GM12878 (cell line): Measurements from ENCODE around the gene ROBO1.

Source experiments
- JUND ChIP-seq: IDR thresholded peaks from 2 replicates; pipeline ENCODE4 v1.6.1; 2012; ENCODE audit warnings: low read depth, mild to moderate bottlenecking, low read length, improper control_type of control experiment, moderate library complexity
- PAX5 ChIP-seq: IDR thresholded peaks from 2 replicates; pipeline ENCODE4 v1.6.1; 2011; ENCODE audit warnings: low read depth, low read length, borderline replicate concordance
- TF ChIP-seq, protein P1 (sequence below): IDR thresholded peaks from 2 replicates; pipeline ENCODE4 v1.6.1; 2012; ENCODE audit warnings: low read length, inconsistent platforms

DNA sequence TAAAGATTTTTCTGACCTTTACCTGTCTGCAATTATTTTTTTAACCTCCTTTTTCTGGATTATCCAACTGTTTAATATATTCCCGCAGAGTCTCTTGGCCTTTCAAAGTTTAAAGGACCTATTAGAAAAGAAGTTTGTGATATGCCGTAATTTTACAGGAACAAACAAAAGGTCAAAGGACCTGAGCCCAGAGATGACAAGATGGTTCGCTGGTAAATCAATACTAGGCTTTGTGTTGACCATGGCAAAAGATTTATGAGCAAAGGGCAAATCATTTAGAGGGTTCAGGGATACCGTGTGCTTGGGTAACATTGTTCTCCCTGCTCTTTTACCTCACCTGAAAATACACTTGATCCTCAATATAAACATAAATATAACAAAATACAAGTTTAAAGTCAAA, 923.5 kb downstream of the ROBO1 start:
- TF ChIP-seq PAX5, result no peak
- TF ChIP-seq, protein P1, sequence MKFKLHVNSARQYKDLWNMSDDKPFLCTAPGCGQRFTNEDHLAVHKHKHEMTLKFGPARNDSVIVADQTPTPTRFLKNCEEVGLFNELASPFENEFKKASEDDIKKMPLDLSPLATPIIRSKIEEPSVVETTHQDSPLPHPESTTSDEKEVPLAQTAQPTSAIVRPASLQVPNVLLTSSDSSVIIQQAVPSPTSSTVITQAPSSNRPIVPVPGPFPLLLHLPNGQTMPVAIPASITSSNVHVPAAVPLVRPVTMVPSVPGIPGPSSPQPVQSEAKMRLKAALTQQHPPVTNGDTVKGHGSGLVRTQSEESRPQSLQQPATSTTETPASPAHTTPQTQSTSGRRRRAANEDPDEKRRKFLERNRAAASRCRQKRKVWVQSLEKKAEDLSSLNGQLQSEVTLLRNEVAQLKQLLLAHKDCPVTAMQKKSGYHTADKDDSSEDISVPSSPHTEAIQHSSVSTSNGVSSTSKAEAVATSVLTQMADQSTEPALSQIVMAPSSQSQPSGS, result no peak
- no peak for TF ChIP-seq JUND
